Thyroid gland (tissue), 4 donors: ENCODE data around the gene AGPAT2. TPM values are rescaled to one million over a fixed set of nuclear protein-coding genes. Genes with fewer than 3 reads are reported as not detected.
A peak's percentile ranks its signal among the peaks of the same experiment; 100 is the strongest.

Source experiments
- DNase-seq, 2 donors: peaks; one replicate each; pipeline ENCODE4 v3.0.0-alpha.2; 2019
- H3K27ac ChIP-seq, 3 donors: fragments of 200-600 bp; sonication (generic); 1 replicate in 2 of 3; 2 replicates in 1 of 3; pipeline ENCODE4 v1.5.1; 2016 to 2019; ENCODE audit warnings: mild to moderate bottlenecking in 1 of 3, moderate library complexity in 1 of 3
- H3K27me3 ChIP-seq: fragments of 200-600 bp; sonication (generic); one replicate; pipeline ENCODE4 v1.5.1; 2019
- H3K36me3 ChIP-seq, 2 donors: fragments of 200-600 bp; sonication (generic); one replicate each; pipeline ENCODE4 v1.5.1; 2016 to 2019
- H3K4me1 ChIP-seq, 2 donors: fragments of 200-600 bp; sonication (generic); one replicate each; pipeline ENCODE4 v1.5.1; 2017 to 2019
- H3K4me3 ChIP-seq, 3 donors: fragments of 200-600 bp; sonication (generic); replicated peaks in 1 of 3; 1 replicate in 2 of 3; 2 replicates in 1 of 3; pipeline ENCODE4 v1.5.1; 2016; ENCODE audit warnings: mild to moderate bottlenecking in 1 of 3
- H3K9me3 ChIP-seq: fragments of 200-600 bp; sonication (generic); one replicate; pipeline ENCODE4 v1.5.1; 2017
- POLR2A ChIP-seq, 2 donors: fragments of 450-650 bp; IDR thresholded peaks; one replicate each; pipeline ENCODE4 v1.6.1; 2017; ENCODE audit warnings: antibody characterized with exemption in 2 of 2, mild to moderate bottlenecking in 2 of 2, moderate library complexity in 1 of 2
- WGBS, 2 donors: methylation state at CpG; one replicate each; pipeline ENCODE4 v1.1.5; 2017; 5-methylcytosine and 5-hydroxymethylcytosine counted together
- intact Hi-C: fragments of 100-400 bp; cut with DNase I; formaldehyde crosslinking; loops from one replicate; pipeline ENCODE4 v1.15.1; 2023
- total RNA-seq, 4 donors: library from RNA; depleted of rRNA; stranded (reverse); fragments of >200 nt; gene quantifications; one replicate each; pipeline ENCODE4 v1.2.3, GENCODE V29; 2016
- TF ChIP-seq, protein P1 (sequence below), 6 experiments: fragments of 200-600 bp in 3 of 6; fragments of 450-650 bp in 3 of 6; sonication (generic) in 3 of 6; IDR thresholded peaks; one replicate each; pipeline ENCODE4 v1.5.1; 2016 to 2019; ENCODE audit warnings: antibody characterized with exemption in 6 of 6, mild to moderate bottlenecking in 2 of 6, inconsistent platforms in 1 of 6, moderate library complexity in 1 of 6

AGPAT2 gene
- total RNA-seq, 4 donors from 2014 or later: 58.6 to 78.7 (median 72.0) TPM

- TF ChIP-seq POLR2A (IDR thresholded peaks at IDR 0.05): no peak
- TF ChIP-seq, protein P1, sequence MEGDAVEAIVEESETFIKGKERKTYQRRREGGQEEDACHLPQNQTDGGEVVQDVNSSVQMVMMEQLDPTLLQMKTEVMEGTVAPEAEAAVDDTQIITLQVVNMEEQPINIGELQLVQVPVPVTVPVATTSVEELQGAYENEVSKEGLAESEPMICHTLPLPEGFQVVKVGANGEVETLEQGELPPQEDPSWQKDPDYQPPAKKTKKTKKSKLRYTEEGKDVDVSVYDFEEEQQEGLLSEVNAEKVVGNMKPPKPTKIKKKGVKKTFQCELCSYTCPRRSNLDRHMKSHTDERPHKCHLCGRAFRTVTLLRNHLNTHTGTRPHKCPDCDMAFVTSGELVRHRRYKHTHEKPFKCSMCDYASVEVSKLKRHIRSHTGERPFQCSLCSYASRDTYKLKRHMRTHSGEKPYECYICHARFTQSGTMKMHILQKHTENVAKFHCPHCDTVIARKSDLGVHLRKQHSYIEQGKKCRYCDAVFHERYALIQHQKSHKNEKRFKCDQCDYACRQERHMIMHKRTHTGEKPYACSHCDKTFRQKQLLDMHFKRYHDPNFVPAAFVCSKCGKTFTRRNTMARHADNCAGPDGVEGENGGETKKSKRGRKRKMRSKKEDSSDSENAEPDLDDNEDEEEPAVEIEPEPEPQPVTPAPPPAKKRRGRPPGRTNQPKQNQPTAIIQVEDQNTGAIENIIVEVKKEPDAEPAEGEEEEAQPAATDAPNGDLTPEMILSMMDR (IDR thresholded peaks at IDR 0.05): no peak
- DNase-seq: no peak
- H3K36me3 ChIP-seq: peaks cover 8 to 9% of the 10 kb centered on the region in 2 donors
- no peak overlapping the region for H3K27ac ChIP-seq
- intact Hi-C loops: no loop called here
- H3K4me1 ChIP-seq: peaks cover 0 to 5% of the 10 kb centered on the region in 2 donors
- no peaks in the 10 kb centered on the region for H3K27me3 ChIP-seq
- 20 to 81% methylated on average over 1 to 11 of the region's 14 CpGs for WGBS, 2 donors
- no peaks in the 10 kb centered on the region for H3K9me3 ChIP-seq
- no peak overlapping the region for H3K4me3 ChIP-seq
These were observed 14.7 kb downstream of the AGPAT2 start for GRCh38 chr9:136672431-136673087.

- WGBS, 2 donors: 20 to 80% methylated on average over 3 to 7 of the region's 27 CpGs
- peaks cover 6 to 8% of the 10 kb centered on the region in 2 donors for H3K36me3 ChIP-seq
These were observed 15.4 kb downstream of the AGPAT2 start for GRCh38 chr9:136671646-136672430.

GRCh38 chr9:136671254-136671614 is 16.0 kb downstream of the AGPAT2 start:
- TF ChIP-seq, protein P1 (IDR thresholded peaks at IDR 0.05): no peak
- TF ChIP-seq POLR2A (IDR thresholded peaks at IDR 0.05): no peak
- Histone ChIP-seq H3K9me3 (no peaks in the 10 kb centered on the region), H3K27ac (no peak overlapping the region), H3K36me3 (peaks cover 0 to 8% of the 10 kb centered on the region in 2 donors), H3K27me3 (no peaks in the 10 kb centered on the region), H3K4me3 (no peak overlapping the region), H3K4me1 (peaks cover 0 to 6% of the 10 kb centered on the region in 2 donors)
- no peak for DNase-seq
- intact Hi-C loops: no loop called here
- WGBS, 2 donors: 61% methylated on average over 9 of the region's 12 CpGs; no CpG with 5 or more reads in 1 of the 2 donors

More at GRCh38 chr9:136671646-136672430, 15.4 kb downstream of the AGPAT2 start:
- Histone ChIP-seq H3K27ac (no peak overlapping the region), H3K27me3 (no peaks in the 10 kb centered on the region), H3K4me3 (no peak overlapping the region), H3K9me3 (no peaks in the 10 kb centered on the region), H3K4me1 (peaks cover 0 to 5% of the 10 kb centered on the region in 2 donors)
- TF ChIP-seq POLR2A (IDR thresholded peaks at IDR 0.05): no peak
- TF ChIP-seq, protein P1 (IDR thresholded peaks at IDR 0.05): peak; percentile 41 to 83 (median 66)
- intact Hi-C loops: no loop called here
- peak; percentile 36 to 45 for DNase-seq

DNA sequence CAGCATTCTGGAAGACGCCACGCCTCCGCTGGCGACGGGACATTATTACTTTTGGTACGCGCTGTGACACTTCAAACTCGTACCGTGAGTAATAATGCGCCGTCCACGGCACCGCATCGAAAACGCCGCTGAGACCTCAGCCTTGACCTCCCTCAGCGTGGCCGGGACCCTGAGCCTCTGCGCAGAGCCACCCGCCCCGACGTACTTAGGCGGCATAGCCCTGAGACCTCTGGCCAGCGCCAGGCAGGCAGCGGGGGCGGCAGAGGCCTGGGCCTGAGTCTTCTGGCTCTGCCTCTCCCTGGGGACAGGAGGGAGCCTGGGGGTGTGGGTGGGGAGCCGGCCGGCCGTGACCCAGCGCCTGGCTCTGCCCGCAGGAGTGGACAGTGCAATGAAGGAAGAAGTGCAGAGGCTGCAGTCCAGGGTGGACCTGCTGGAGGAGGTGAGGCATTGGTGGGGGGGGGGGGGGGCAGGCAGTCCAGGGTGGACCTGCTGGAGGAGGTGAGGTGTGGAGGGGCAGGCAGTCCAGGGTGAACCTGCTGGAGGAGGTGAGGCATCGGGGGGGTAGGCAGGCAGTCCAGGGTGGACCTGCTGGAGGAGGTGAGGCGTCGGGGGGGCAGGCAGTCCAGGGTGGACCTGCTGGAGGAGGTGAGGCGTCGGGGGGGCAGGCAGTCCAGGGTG is 16.5 kb downstream of the AGPAT2 start:
- intact Hi-C loops: no loop called here
- Histone ChIP-seq H3K4me3 (no peak overlapping the region), H3K27me3 (no peaks in the 10 kb centered on the region), H3K9me3 (no peaks in the 10 kb centered on the region), H3K36me3 (peaks cover 0 to 8% of the 10 kb centered on the region in 2 donors), H3K4me1 (peaks cover 0 to 7% of the 10 kb centered on the region in 2 donors), H3K27ac (no peak overlapping the region)
- no peak for TF ChIP-seq POLR2A (IDR thresholded peaks at IDR 0.05)
- TF ChIP-seq, protein P1 (IDR thresholded peaks at IDR 0.05): no peak
- DNase-seq: peak in 1 of 2 donors; percentile 28
- WGBS, 2 donors: 51 to 78% methylated on average over 21 to 27 of the region's 36 CpGs
